T follicular helper cell (primary cell): Measurements from ENCODE around the gene PRKN.

Experiments used
- DNase-seq: peaks from one replicate; pipeline ENCODE4 v3.0.0-alpha.2; 2020; ENCODE audit warnings: low read depth

PRKN gene

DNA sequence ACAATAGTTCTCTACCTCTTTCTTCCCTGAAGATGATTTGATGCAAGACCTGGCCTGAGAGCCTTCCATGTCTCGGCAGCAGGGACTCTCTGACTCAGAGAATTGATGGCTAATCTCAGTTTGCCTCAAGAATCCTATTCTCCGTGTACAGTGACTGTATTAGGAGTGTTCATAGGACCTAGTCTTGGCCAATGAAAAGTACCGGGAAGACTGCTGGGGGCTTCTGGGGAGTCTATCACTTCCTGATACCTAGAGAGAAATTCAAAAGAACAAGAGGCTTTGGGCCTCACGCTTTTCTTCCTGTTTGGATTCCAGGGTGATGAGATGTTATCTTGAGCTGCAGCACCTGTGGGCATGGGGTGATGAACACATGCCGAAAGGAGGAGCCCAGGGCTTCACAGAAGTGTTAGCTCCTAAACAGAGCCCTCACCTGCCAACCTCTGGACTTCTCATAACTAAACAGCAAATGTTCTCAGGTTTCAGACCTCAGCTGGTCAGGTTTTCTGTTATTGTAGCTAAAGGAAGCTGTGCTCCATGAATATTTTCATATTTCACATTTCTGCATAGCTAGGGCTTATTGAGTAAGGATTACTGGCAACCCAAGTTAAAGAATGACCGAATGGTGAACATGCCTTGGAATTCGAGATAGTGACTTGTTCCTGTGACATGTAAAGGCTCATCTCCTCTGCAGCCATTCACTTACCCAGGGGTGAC lies 1130.6 kb downstream of the PRKN start:
- DNase-seq: no peak

GRCh38 chr6:161594412-161594811 lies 1133.2 kb downstream of the PRKN start:
- no peak for DNase-seq

DNA sequence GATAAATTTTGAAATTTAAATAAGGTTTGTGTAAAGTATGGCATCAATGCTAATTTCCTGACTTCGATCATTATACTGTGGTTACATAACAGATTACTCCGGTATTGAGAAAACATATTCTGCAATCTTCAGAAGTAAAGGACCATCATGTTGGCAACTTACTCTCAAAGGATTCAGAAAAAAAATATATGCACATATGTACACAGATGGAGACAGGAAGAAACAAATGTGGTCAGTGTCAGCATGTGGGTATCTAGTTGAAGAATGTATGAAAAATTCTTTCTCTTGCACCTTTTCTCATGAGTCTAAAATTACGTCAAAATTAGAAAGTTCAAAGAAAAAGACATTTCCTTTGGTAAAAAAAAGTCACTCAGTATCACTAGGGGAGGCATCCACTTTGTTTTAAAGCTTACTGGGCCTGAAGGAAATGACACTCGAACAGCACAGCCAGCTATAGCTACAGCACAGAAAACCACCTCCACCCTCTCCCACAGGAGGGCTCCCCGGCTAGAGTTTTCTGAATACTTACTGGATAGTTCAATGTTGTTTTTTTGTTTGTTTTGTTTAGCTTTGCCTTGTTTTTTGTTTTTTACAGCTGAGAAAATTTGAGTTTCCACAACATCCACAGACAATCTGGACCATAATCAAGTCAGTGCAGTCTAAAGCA lies 1136.5 kb downstream of the PRKN start:
- no peak for DNase-seq

DNA sequence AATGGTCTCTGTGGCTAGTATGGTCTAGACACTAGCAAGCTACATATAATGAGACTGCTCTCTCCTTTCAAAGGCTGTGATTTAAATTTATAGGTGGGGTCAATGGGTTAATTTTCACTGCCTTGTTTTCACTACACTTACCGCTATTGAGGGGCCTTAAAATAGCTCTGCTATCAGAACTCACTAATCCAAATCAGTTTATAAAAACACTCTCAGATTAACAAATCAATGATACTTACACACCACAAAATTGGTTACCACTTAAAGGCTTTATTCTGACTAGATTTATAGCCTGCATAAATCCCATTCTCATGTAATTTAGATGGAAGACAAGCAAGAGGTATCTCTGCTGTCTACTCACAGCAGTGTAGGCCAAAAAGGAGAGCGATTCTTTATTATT lies 1140.7 kb downstream of the PRKN start:
- no peak for DNase-seq

DNA sequence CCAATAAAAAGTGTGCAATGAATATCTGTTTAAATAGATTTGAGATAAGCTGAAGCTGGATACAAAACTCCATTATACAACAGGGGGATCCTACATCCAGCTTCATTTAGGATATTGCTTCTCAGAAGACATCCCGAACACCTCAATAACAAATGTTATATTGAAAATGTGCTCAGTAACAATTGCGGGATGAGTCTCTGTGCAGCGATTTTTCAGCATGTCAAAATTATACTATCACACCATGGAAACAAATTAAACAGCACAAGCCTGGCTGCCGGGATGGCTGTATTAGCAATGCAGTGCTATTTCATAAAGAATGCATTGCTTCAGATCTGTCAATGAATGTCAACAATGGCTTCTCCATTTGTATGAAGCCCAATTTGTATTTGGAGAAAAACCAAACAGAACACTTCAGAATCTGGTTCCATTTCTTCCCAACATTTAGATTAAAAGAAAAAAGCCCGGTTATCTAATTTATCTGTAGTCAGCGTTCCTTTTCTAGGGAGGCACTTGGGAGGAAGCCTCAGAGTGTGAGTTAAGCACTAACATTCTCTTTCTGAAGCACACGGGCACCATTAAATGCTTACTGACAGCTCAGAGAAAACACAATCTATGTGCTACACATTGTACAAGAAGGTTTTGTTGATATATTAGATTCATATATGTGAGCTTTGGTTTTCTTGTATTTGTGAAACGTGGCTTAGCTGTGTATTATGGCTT lies 1142.8 kb downstream of the PRKN start:
- no peak for DNase-seq

- DNase-seq: no peak
Measured at GRCh38 chr6:161584051-161584450, 1143.5 kb downstream of the PRKN start.

- DNase-seq: no peak
Measured at GRCh38 chr6:161583584-161583983, 1144.0 kb downstream of the PRKN start.

- no peak for DNase-seq
Measured at GRCh38 chr6:161578478-161578877, 1149.1 kb downstream of the PRKN start.

DNA sequence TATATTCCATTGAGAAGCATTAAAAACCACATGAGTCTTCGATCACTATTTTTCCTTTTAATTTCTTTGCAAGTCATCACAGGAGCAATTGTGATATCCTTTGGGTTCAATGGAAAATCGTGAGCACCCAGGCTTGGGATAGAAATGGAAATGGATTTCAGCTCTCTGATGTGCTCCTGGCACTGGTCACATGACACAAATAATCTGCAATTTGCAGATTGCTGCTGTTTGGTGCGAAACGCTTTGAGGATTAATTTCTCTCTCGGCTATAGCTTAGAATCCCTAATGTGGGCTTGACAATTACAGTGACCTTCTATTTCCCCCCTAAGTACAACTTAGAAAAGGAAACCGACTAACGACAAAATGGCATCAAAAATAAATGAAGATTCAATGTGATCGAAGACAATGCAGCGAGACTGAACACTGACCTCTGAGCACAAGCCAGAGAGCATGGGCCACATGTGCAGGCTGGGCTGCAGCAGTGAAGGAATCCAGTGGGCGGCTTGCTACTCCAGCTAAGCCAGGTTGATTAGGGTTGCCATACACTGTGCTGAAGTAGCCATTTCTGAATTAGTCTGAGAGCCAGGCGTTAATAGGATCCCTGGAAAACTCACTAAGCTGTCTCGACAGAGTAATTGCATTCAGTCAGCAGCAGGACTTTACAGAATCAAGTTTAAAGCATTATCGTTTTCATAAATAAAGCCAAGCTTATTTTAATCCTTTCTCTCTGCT lies 1151.9 kb downstream of the PRKN start:
- no peak for DNase-seq

GRCh38 chr6:161568885-161569456 lies 1158.6 kb downstream of the PRKN start:
- no peak for DNase-seq

GRCh38 chr6:161564952-161565351 lies 1162.6 kb downstream of the PRKN start:
- DNase-seq: no peak

DNA sequence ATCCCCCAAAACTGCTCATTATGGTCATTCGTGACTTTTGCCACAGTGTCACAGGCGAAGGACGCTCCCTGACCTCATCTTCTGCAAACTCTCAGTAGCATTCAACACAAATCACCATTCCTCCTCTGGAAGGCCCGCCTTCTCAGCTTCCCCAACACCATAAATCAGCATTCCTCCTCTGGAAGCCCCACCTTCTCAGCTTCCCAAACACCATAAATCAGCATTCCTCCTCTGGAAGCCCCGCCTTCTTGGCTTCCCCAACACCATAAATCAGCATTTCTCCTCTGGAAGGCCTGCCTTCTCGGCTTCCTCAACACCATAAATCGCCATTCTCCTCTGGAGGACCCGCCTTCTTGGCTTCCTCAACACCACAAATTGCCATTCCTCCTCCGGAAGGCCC lies 1165.7 kb downstream of the PRKN start:
- DNase-seq: no peak

GRCh38 chr6:161557333-161558107 lies 1170.0 kb downstream of the PRKN start:
- no peak for DNase-seq

DNA sequence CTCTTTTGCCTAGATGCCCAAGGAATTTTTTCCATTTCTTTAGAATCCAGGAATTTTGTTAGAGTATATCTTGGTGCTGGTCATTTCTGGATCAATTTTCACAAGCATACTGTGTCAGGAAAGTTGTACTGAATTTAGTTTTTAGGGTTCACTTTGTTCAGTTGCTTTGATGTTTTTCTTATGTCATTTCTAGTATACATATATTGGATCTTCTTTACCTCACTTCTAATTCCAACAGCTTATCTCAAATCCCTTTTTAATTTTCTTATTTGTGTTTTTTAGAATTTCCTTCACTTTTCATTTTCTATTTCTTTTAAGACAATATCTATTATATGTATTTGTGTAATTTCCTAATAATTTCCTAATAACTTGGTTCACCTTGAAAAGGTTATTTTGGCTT lies 1172.7 kb downstream of the PRKN start:
- no peak for DNase-seq

GRCh38 chr6:161549977-161550655 lies 1177.5 kb downstream of the PRKN start:
- DNase-seq: no peak

GRCh38 chr6:161548713-161549296 lies 1178.8 kb downstream of the PRKN start:
- DNase-seq: no peak

GRCh38 chr6:161547617-161548016 lies 1179.9 kb downstream of the PRKN start:
- no peak for DNase-seq

GRCh38 chr6:161546632-161547031 lies 1180.9 kb downstream of the PRKN start:
- DNase-seq: no peak

GRCh38 chr6:161545741-161546140 lies 1181.8 kb downstream of the PRKN start:
- DNase-seq: no peak

DNA sequence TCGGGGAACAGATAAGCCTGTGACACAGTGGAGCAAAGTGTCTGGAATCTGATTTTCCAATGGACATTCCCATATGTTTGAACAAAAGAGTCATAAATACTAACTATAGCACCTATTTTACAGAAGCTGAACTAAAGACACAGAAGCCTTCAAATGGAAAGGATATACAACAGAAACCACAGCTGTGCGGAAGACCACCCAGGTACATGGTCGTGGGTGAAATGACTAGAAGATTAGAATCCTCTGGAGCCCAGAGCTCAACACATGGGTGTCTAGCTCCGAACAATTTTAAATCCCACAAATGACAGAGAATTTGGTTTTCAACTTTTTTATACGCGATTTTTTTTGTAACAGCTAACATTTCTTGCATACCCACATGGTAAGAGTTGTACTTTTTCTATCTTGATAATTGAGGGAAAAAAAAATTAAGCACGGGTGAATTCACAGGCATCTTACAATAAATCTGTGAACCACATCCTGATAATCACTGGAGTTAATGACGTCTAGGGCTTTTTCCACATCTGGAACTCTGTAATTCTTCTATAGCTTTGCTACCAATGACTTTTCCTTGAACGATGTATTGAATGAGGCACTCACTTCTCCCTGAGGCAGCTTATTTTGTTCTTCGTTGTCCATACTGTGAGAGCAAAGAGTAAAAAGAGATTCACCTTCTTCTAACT lies 1182.6 kb downstream of the PRKN start:
- DNase-seq: no peak
